Hematopoietic multipotent progenitor cell treated with erythropoietin and hydrocortisone succinate and interleukin-3 and kit ligand, for 17 days (in vitro differentiated cells): Measurements from ENCODE around the gene LRCH4.

ENCODE experiments used
- DNase-seq: peaks from one replicate; pipeline ENCODE4 v3.0.0-alpha.2; 2015; ENCODE audit warnings: low spot score

Gene LRCH4

DNA sequence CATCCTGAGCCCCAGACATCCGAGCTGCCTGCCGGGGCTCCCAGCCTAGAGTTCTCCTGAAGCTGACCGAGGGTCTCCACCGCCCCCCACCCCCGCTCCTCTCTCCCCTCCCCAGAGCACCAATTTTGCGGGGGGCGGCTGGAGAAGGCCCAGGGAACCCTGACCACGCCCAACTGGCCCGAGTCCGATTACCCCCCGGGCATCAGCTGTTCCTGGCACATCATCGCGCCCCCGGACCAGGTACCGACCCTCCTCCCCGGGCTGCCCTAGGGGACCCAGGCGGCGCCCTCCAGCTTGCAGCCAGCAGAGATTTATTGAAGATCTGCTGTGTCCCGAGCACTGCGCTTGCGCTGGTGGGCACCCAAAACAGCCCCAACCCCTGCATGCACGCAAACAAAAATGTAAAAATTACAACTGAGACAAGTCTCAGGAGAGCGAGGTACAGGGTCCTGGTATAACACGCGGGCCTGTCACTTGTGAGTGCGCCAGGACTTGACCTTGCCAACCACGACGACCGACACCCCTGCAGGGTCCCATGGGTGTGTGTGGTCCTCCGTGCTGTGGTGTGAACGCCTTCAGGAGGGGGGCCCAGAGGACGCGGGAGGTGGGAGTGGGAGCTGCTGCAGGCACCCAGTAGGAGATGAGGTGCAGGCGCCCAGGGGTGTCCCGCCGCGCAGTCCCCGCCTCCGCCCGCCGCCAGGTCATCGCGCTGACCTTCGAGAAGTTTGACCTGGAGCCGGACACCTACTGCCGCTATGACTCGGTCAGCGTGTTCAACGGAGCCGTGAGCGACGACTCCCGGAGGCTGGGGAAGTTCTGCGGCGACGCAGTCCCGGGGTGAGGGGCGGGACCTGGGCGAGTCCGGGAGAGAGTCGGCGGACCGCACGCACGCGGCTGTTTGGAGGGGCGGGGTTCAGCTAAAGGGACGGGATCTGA lies 19.3 kb upstream of the LRCH4 start:
- no peak for DNase-seq

DNA sequence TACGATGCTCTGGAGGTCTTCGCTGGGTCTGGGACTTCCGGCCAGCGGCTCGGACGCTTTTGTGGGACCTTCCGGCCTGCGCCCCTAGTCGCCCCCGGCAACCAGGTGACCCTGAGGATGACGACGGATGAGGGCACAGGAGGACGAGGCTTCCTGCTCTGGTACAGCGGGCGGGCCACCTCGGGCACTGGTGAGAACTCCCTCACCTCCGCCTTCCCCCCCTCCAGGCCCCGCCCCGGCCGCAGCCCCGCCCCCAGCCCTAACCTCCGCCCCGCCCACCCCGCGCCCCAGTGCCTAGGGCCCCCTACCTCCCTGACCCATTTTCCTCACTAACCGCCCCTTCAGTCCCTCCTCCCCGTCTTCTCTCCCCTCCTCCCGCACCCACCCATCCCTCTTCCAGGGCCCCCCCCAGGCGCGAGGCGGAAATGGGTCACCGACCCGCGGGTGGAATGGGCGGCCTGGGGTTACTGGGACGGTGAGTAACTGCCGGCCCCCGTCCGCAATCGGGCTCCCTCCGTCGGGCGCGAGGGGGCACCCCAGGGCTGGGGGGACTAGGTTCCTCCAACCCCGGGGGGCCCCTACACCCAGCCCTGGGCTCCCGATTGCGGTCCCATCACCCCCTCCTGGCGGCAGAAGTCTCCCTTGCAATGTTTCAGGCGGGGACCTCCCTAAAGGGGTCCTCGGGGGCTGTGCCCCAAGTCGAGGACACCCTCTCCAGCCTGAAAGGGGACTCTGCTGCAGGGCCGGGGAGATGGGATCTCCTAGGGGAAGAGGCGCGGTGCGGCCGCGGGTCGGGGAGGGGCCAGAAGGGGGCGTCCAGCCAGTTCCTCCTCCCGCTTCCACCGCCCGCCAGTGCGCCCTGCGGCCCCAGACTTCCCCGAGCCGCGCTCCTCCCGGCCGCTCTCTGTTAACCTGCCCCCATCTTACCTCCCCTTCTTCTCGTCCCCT lies 18.4 kb upstream of the LRCH4 start:
- DNase-seq = peak; percentile 55

- DNase-seq = no peak
Measured at GRCh38 chr7:100603726-100604027, 17.7 kb upstream of the LRCH4 start.

DNA sequence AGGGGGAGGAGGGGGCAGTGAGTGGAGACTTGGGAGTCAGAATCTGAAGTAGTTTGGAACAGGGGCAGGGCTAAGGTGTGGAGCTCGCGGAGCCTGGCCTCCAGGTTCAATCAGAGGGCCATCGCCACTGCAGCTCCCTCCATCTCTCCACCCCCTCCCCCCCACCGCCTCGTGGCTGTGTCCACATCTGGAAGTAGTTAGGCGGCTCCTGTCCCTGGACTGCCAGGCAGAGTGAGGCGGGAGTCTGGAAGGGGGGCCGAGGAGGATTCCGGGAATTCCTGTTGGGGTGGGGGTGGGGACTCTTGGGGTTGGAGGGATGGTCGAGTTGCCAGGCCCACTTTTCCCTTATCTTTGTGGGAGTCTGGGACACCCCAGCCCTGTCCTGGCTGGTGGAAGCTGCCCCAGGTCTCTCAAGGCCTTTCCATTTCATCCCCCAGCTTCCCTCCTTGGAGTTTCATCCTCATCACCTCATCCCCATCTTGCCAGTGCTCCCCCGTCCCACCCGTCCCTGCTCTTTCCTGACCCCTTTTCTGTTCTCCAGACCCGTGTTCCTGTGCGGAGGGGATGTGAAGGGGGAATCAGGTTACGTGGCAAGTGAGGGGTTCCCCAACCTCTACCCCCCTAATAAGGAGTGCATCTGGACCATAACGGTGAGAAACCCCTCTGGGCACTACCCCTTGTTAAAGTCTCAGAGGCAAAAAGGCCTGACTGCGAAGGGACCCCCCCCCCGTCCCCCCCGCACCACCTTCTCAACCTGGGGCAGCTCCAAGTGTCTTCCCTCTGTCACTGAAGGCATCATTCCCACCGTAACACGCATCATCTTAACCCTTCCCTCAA lies 17.2 kb upstream of the LRCH4 start:
- DNase-seq = no peak

- no peak for DNase-seq
Measured at GRCh38 chr7:100600730-100601038, 14.8 kb upstream of the LRCH4 start.

- DNase-seq = no peak
Measured at GRCh38 chr7:100599911-100600729, 14.2 kb upstream of the LRCH4 start.

- DNase-seq = no peak
Measured at GRCh38 chr7:100598425-100598824, 12.5 kb upstream of the LRCH4 start.

DNA sequence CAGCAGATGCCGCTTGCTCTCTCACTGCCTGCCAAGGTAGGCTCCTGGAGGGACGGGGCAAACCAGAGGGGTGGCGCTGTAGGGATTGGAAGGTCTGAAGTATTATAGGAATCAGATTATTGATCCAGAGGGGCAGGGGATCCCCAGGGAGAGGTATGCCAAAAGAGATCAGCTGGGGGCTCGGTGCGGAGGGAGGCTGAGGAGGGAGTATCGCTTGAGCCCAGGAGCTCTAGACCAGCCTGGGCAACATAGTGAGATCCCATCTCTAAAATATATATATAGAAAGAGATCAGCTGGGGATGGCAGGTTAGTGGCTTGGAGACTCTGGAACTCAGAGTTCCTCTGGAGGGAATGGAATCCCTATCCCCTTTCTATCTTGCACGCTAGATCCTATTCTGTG lies 9.3 kb upstream of the LRCH4 start:
- DNase-seq = no peak

DNA sequence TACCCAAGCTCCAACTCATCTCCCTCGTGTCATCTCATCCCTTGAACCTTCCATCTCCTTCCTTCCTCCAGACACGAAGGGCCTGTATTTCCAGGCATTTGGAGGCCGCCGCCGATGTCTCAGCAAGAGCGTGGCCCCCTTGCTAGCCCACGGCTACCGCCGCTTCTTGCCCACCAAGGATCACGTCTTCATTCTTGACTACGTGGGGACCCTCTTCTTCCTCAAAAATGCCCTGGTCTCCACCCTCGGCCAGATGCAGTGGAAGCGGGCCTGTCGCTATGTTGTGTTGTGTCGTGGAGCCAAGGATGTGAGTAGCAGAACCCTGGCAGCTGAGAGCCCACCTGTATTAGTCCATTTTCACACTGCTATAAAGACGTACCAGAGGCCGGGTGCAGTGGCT lies 5.7 kb upstream of the LRCH4 start:
- DNase-seq = no peak

- no peak for DNase-seq
Measured at GRCh38 chr7:100590077-100590737, 4.3 kb upstream of the LRCH4 start.

DNA sequence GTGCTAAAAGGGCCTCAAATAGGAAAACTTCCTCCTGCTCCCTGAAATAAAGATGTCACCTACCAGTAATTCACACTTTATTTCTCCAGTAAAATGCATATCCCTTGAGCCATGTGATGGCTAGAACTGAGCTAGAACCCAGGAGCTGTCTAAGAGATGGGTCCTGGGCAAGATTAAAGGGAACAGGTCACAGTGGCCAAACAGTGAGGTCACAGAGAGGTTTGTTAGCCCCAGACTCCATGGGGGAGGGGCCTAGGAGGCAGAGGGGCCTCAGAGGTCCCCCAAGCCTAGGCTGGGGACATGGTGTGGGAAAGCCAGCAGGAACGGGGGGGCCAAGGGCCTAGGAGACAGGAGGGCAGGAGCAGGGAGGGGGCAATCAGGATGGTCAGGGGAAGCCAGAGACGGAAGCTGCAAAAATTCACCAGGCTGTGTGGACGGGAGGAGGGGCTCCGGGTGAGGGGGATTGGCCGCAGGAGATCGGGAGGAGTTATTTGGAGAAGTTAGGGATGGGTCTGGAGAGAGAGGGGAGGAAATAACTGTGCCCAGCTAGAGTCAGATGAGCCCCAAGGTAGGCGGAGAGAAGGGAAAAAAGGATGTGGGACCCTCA lies 3.5 kb upstream of the LRCH4 start:
- DNase-seq = no peak

GRCh38 chr7:100588438-100588837 lies 2.5 kb upstream of the LRCH4 start:
- no peak for DNase-seq

DNA sequence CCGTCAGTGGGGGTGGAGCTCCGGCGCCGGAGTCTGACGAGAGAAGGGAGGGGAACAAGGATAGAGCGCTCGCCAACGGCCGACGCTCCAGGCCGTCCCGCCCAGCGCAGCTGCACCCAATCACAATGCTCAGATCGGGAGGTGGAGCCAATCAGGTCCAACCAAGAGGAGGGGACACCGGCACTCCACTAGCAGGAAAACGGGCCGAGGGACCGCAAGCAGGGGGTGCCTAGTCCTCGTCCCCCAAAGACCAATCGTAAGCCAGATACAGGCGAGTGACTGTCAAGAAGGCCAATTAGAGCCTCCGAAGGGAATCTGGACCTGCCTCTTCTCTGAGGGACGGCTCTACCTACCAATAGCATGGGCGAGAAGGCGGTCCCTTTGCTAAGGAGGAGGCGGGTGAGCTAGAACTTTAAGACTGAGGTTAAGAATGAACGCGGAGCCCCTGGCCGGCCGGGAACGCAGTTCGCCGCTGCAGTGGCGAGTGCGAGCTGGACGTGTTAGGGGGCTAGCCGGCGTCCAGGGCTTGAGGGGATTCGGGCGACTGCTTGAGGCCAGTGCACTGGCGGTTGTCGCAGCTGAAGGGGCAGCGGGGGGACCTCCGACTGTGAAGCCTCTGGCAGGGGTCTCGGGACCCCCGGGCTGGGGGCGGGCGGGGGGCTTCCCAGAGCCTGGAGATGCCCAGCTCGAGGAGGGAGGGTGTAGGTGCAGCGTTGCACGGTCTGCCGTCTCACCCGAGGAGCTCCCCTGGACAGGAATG lies 517 bp upstream of the LRCH4 start, which contains the start of gene FBXO24:
TSS of gene FBXO24 (plus strand) at position 63 of the 760 bp plus-strand sequence. CDS start at position 361, 298 bp downstream.
- DNase-seq = peak; percentile 100

DNA sequence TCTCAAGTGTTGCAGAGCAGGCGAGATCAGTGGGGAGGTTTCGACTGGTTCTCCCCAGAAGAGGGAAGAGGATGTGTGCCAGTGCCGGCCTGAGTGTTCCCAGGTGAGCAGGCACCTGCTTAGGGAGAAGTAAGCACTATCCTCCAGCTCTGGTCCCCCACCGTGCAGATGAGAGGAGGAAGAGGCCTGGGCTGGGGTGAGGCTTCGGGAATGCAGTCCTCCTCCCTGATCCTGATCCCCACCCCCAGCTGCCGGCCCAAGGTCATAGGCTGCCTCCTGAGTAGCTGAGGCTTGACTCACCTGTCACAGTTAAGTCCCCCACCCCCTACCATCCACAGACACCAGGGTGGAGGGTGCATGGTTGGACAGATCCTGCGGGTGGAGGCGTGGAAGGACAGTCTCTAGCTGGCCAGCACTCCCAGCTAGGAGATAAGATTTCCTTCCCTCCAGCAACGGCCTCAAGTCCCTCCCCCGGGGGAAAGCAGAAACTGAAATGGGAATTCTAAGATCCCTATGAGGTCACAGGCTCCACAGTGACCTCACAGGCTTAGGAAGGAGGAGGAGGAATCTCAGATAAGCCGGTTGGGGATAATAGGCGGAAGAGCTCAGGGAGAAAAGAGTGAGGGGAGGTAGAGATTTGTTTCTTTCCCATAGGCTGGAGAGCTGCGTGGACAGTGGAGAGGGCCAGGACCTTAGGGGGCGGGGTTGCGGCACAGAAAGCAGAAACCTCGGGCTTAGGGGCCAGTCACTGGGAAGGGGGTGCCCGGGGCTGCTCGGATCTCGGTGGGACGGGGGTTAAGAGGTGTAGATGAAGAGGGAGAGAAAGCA lies 1.0 kb downstream of the LRCH4 start:
- peak; percentile 55 for DNase-seq

DNA sequence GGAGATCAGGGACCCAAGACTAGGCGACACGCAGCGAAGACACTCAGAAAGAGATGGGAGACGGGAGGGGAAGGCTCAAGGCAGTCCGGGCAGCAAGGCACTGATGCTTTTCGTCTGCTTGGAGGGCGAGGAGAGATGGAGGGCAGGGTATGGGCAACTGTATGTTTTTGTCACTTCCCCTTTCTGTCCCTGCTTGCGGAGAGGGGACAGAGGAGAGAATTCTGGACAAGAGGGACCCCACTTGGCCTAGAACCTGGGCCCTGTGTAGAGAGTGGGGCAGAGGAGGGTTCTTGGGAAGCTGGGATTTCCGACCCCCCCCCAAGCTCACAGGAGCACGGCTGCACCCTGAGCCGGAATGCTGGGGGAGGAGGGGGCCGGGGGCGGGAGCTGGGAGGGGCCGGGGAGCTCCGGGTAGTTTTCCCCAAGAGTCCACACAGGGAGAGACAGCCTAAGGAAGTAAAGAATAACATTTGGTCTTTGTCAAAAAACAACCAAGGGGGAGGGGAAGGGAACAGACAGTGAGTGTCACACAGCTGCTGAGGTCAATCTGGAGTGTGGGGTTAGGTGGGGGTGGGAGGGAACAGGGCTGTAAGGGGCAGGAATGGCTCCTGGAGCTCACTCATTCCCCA lies 1.8 kb downstream of the LRCH4 start:
- DNase-seq = no peak

- no peak for DNase-seq
Measured at GRCh38 chr7:100583132-100584053, 2.5 kb downstream of the LRCH4 start.

DNA sequence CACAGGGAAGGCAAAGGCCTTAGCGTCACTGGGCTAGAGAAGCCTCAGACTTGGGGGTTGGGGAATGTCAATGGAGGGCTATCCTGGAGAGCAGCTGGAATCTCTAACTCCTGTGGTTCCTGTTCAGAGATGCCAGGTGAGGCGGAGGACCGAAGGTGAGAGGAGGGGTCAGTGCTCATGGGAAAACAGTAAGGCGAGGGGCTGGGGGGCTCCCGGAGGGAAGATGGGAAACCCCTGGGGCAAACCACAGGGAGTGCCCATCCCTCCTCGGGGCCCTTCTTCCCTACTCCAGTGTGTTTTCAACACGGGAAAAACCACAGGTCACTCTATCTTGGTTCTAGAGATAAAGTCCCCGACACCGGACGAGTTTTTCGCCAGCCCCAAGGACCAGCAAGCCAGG lies 3.3 kb downstream of the LRCH4 start:
- no peak for DNase-seq
